Neural cell (in vitro differentiated cells): ENCODE results near the gene PDE9A. TPM values are rescaled to one million over a fixed set of nuclear protein-coding genes. Genes with fewer than 3 reads are reported as not detected.

ENCODE experiments used
- H2AFZ ChIP-seq: fragments of 200-600, 300-800 bp; sonication (generic), shearing (Covaris generic); 2 replicates; pipeline ENCODE4 v1.6.0; 2014; ENCODE audit warnings: low read depth, mild to moderate bottlenecking, antibody characterized with exemption, low read length, moderate library complexity
- H3F3A ChIP-seq: fragments of 200-600 bp; shearing (Covaris generic); 2 replicates; pipeline ENCODE4 v1.6.1; 2016; ENCODE audit warnings: mild to moderate bottlenecking, moderate library complexity, mixed read lengths, antibody characterized with exemption, low read length; ENCODE audit not compliant: insufficient read depth, poor library complexity, severe bottlenecking
- H3K27ac ChIP-seq: fragments of 200-600, 300-800 bp; sonication (generic), shearing (Covaris generic); 2 replicates; pipeline ENCODE4 v1.5.1; 2014; ENCODE audit warnings: mild to moderate bottlenecking, low read length, moderate library complexity
- H3K27me3 ChIP-seq: fragments of 300-800, 200-600 bp; sonication (generic), shearing (Covaris generic); 2 replicates; pipeline ENCODE4 v1.6.0; 2014; ENCODE audit warnings: mild to moderate bottlenecking, low read depth, low read length, moderate library complexity; ENCODE audit not compliant: insufficient read depth
- H3K36me3 ChIP-seq: fragments of 300-800, 200-600 bp; sonication (generic), shearing (Covaris generic); 2 replicates; pipeline ENCODE4 v1.5.1; 2014; ENCODE audit warnings: mild to moderate bottlenecking, antibody characterized with exemption, low read length, moderate library complexity; ENCODE audit not compliant: insufficient read depth
- H3K4me2 ChIP-seq: fragments of 300-800, 200-600 bp; sonication (generic), shearing (Covaris generic); 2 replicates; pipeline ENCODE4 v1.6.0; 2014; ENCODE audit warnings: mild to moderate bottlenecking, low read length
- H3K4me3 ChIP-seq: fragments of 300-800, 200-600 bp; sonication (generic), shearing (Covaris generic); 2 replicates; pipeline ENCODE4 v1.5.1; 2014; ENCODE audit warnings: mild to moderate bottlenecking, low read length, moderate library complexity
- H3K79me2 ChIP-seq: fragments of 200-600 bp; shearing (Covaris generic); replicated peaks from 2 replicates; pipeline ENCODE4 v1.6.0; 2014; ENCODE audit warnings: mild to moderate bottlenecking, low read length, moderate library complexity; ENCODE audit not compliant: insufficient read depth
- H3K9ac ChIP-seq: fragments of 300-800, 200-600 bp; sonication (generic), shearing (Covaris generic); 2 replicates; pipeline ENCODE4 v1.6.1; 2016; ENCODE audit warnings: mild to moderate bottlenecking, low read length, mixed read lengths
- H3K9me2 ChIP-seq: fragments of 200-600 bp; shearing (Covaris generic); 2 replicates; pipeline ENCODE4 v1.6.1; 2016; ENCODE audit warnings: mild to moderate bottlenecking, low read length, mixed read lengths; ENCODE audit not compliant: insufficient read depth
- H3K9me3 ChIP-seq: fragments of 200-600, 300-800 bp; sonication (generic), shearing (Covaris generic); 2 replicates; pipeline ENCODE4 v1.6.1; 2016; ENCODE audit warnings: mild to moderate bottlenecking, mixed run types, low read length, moderate library complexity, mixed read lengths
- H4K20me1 ChIP-seq: fragments of 200-600 bp; shearing (Covaris generic); 2 replicates; pipeline ENCODE4 v1.6.1; 2016; ENCODE audit warnings: mild to moderate bottlenecking, mixed run types; ENCODE audit not compliant: insufficient read depth
- CTCF ChIP-seq: fragments of 450-650 bp; IDR thresholded peaks from 2 replicates; pipeline ENCODE4 v1.5.1; 2014; ENCODE audit warnings: antibody characterized with exemption, mild to moderate bottlenecking, moderate library complexity; ENCODE audit not compliant: poor library complexity, severe bottlenecking
- EP300 ChIP-seq: fragments of 450-650 bp; conservative IDR thresholded peaks from 2 replicates; pipeline ENCODE4 v1.6.1; 2014; ENCODE audit warnings: antibody characterized with exemption, mild to moderate bottlenecking, moderate library complexity; ENCODE audit not compliant: poor library complexity, severe bottlenecking
- EZH2 ChIP-seq: fragments of 200-600, 300-800 bp; shearing (Covaris generic), sonication (generic); IDR thresholded peaks from 2 replicates; pipeline ENCODE4 v1.6.1; 2014; ENCODE audit warnings: antibody characterized with exemption, low read length, borderline replicate concordance, mild to moderate bottlenecking; ENCODE audit not compliant: insufficient read depth, poor library complexity, severe bottlenecking
- MXI1 ChIP-seq: fragments of 450-650 bp; conservative IDR thresholded peaks from 2 replicates; pipeline ENCODE4 v1.6.1; 2014; ENCODE audit warnings: antibody characterized with exemption, mild to moderate bottlenecking; ENCODE audit not compliant: poor library complexity, severe bottlenecking
- POLR2AphosphoS5 ChIP-seq: IDR thresholded peaks from 2 replicates; pipeline ENCODE4 v1.6.1; 2012
- RAD21 ChIP-seq: fragments of 450-650 bp; conservative IDR thresholded peaks from 2 replicates; pipeline ENCODE4 v1.6.1; 2014; ENCODE audit warnings: antibody characterized with exemption, mild to moderate bottlenecking, moderate library complexity
- REST ChIP-seq: IDR thresholded peaks from 2 replicates; pipeline ENCODE4 v1.6.1; 2012; ENCODE audit warnings: borderline replicate concordance
- SMC3 ChIP-seq: fragments of 450-650 bp; conservative IDR thresholded peaks from 2 replicates; pipeline ENCODE4 v1.6.1; 2014; ENCODE audit warnings: antibody characterized with exemption, mild to moderate bottlenecking, moderate library complexity; ENCODE audit not compliant: poor library complexity
- TAF1 ChIP-seq: IDR thresholded peaks from 2 replicates; pipeline ENCODE4 v1.6.1; 2012; ENCODE audit warnings: low read depth
- polyA plus RNA-seq: library from polyadenylated mRNA; depleted of rRNA; stranded (reverse); fragments of >200 nt; gene quantifications from 2 replicates; pipeline ENCODE4 v1.2.3, GENCODE V29; 2014

Gene PDE9A
- polyA plus RNA-seq, 1 donor from 2014 or later = 32.2 TPM

GRCh38 chr21:42694751-42695696 is 41.6 kb downstream of the PDE9A start:
- TF ChIP-seq SMC3 = no peak
- TF ChIP-seq EP300 = no peak
- Histone ChIP-seq H2AFZ (no peak overlapping the region), H3K9ac (no peak overlapping the region), H3K9me2 (no peaks in the 10 kb centered on the region), H3K4me2 (no peak overlapping the region), H4K20me1 (no peaks in the 10 kb centered on the region), H3K36me3 (peaks cover 13% of the 10 kb centered on the region), H3K27ac (no peak overlapping the region), H3K27me3 (no peaks in the 10 kb centered on the region), H3K4me3 (no peak overlapping the region), H3K9me3 (no peaks in the 10 kb centered on the region), H3F3A (no peaks in the 10 kb centered on the region), H3K79me2 (no peaks in the 10 kb centered on the region)

GRCh38 chr21:42695697-42696380 is 42.4 kb downstream of the PDE9A start:
- H3K9me2 ChIP-seq = no peaks in the 10 kb centered on the region
- H3K4me3 ChIP-seq = no peak overlapping the region
- H3K79me2 ChIP-seq = no peaks in the 10 kb centered on the region
- H3F3A ChIP-seq = no peaks in the 10 kb centered on the region
- H3K4me2 ChIP-seq = no peak overlapping the region
- TF ChIP-seq MXI1 = no peak
- H3K36me3 ChIP-seq = peaks cover 18% of the 10 kb centered on the region
- no peak overlapping the region for H3K27ac ChIP-seq
- no peaks in the 10 kb centered on the region for H3K9me3 ChIP-seq
- no peak overlapping the region for H3K9ac ChIP-seq
- H3K27me3 ChIP-seq = no peaks in the 10 kb centered on the region
- H4K20me1 ChIP-seq = no peaks in the 10 kb centered on the region
- H2AFZ ChIP-seq = no peak overlapping the region

GRCh38 chr21:42696501-42697040 is 43.1 kb downstream of the PDE9A start:
- Histone ChIP-seq H3K9me3 (no peaks in the 10 kb centered on the region), H3F3A (no peaks in the 10 kb centered on the region), H3K36me3 (peaks cover 14% of the 10 kb centered on the region), H2AFZ (no peak overlapping the region), H3K27me3 (no peaks in the 10 kb centered on the region), H3K27ac (no peak overlapping the region), H3K79me2 (no peaks in the 10 kb centered on the region), H3K4me2 (no peak overlapping the region), H3K9me2 (no peaks in the 10 kb centered on the region), H3K4me3 (no peak overlapping the region), H3K9ac (no peak overlapping the region), H4K20me1 (no peaks in the 10 kb centered on the region)
- TF ChIP-seq TAF1 (no peak), EZH2 (no peak), SMC3 (no peak), POLR2AphosphoS5 (no peak), EP300 (no peak), MXI1 (no peak), REST (no peak), RAD21 (no peak), CTCF (no peak)
